GM21576 (cell line): ENCODE measurements around the gene STARD10.
A peak's percentile ranks its signal among the peaks of the same experiment; 100 is the strongest.

Source experiments
- ATAC-seq: cut with Tn5 transposase; IDR thresholded peaks from one replicate; pipeline ENCODE4 v1.9.1; 2021; ENCODE audit warnings: mild to moderate bottlenecking, moderate library complexity; ENCODE audit not compliant: unreplicated experiment

Gene STARD10

DNA sequence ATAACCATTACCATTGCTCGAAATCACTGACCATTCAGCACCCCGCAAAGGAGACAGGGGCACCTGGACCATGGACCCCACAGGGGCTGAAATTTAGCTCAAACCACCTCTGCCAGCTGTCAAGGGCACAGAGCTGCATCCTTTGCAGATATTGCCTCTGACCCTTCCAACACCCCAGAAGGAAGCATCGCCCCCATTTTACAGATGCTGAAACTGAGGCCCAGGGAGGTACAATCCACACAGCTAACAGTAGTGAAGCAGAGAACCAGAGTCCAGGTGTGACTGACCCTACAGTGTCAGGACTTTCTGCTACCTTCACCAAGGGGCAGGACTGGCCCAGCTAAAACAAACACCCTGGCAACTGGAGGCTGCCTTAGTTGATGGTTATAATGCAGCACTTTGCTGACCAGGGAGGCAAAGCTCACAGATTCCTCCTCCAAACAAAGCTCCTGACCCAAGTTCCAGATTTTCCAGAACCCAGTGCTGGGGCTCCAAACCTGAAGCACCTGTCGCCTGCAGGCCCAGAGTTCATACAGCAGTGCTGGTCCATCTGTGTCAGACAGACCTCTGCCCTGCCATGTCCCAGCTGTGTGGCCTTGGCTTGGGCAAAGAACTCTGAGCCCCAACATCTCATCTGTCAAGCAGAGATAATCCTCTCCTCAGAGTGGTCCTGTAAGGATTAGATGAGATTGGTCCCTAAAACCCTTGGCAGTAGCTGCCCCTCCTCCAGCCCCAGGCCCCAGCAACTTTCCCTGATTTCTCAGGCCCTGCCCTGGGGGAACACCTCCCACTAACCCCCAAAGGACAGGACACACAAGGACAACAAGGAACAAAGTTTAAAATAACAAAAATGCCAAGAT is 26.4 kb downstream of the STARD10 start:
- ATAC-seq, result no peak

DNA sequence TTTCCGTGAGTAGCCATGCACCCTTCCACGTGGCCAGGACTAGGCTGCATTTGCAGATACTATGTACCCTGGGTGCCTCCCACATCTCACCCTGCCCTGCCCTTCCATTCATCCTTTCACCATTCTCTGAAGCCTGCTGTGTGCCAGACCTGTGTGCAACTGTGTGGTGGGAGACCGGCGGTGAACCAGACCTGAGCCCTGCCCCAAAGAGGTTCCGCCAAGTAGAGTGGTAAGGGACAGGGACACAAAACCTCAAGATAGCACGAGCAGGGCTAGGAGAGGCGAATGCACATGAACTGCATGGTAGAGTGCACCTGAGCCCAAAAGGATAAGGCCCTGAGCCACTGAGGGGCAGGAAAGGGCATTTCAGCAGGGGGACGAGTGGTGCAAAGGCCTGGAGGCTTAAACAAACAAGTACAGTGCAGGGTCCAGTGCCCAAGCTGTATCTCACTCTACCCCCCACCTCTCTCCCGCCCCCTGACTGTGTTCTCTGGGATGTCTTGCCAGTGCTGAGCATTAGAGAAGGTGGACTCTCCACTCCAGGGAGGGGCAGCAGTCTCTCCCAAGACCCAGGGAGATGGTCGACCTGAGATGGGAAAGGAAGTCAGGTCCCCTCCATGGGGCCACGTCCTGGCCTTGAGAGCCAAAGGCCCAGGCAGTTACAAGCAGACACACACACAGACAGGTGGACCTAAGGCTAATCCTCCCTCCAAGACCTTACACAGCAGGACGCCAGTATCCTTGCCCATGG is 27.5 kb downstream of the STARD10 start:
- no peak for ATAC-seq

DNA sequence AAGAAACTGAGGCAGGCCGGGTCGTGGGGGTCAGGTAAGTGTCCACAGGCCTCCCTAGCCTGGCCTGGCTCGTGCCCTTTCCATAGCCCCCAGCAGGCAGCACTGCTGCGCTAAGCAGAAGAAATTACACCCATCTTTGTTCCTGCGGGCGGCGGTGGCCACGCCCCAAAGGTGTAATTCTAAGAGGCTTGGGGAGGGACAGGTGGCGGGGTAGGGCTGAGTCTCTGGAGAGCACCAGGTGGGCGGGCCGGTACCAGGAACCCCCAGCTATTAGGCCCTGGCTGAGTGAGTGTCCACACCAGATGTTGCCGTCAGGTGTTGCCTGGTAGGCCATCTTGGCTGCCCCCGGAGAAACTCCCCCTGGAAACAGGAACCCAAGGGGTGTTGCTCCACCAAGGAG is 29.3 kb downstream of the STARD10 start:
- no peak for ATAC-seq

GRCh38 chr11:72763823-72764222 is 30.0 kb downstream of the STARD10 start:
- ATAC-seq, result no peak

- no peak for ATAC-seq
Measured at GRCh38 chr11:72762641-72763304, 31.1 kb downstream of the STARD10 start.

- no peak for ATAC-seq
Measured at GRCh38 chr11:72760539-72761405, 33.1 kb downstream of the STARD10 start.

DNA sequence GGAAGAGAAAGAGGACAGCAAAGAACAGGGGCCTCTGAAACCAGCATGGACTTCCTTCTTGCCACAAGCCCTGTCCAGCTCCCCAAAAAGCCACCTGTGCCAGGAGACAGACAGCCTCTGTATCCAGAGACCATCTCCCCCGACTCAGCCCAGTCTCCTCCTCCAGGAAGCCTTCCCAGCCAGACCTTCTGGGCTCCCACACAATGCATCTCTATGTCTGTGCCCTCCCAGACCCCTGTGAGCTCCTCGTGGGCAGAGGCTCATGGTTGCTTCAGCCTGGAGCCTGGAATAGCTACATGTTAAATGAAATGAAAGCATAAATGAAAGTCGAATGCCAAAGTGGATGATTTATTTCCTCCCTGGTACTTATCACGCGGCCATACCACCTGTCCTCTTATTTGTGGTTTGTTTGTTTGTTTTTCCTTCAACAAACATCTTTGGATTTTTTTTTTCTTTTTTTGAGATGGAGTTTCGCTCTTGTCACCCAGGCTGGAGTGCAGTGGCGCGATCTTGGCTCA is 34.3 kb downstream of the STARD10 start:
- ATAC-seq, result no peak

DNA sequence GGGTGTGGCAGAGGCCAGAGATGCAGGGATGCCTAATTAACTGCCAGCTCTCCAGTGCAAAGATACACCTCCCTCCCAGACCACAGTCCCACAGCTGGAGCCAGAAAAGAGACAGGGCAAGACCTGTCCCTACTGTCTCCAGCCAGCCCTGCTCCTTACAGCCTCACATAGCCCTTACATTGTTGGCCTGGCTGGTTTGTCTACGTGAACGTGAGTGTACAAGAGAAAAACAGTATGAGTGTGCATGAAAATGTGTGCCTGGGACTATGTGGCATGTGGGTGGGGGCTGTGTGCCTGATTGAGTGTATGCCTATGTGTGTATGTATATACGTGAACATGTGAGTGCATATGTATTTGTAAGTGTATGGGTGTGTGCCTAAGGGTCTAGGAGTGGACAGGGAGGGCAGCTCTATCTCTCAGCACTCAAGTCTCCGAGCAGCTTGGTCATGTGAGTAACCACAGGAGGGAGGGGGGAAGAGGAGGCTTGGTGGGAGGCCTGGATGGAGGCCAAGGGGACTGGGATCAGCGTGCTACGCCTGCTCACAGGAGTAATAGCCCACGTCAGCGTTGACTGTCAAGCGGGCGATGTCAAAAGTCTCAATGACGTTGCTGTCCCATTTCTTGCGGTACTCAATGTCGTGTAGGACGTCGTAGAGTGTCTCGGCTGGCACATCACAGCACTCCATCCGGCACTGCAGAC is 35.0 kb downstream of the STARD10 start:
- ATAC-seq, result no peak

GRCh38 chr11:72758304-72758689 is 35.5 kb downstream of the STARD10 start:
- ATAC-seq, result no peak

DNA sequence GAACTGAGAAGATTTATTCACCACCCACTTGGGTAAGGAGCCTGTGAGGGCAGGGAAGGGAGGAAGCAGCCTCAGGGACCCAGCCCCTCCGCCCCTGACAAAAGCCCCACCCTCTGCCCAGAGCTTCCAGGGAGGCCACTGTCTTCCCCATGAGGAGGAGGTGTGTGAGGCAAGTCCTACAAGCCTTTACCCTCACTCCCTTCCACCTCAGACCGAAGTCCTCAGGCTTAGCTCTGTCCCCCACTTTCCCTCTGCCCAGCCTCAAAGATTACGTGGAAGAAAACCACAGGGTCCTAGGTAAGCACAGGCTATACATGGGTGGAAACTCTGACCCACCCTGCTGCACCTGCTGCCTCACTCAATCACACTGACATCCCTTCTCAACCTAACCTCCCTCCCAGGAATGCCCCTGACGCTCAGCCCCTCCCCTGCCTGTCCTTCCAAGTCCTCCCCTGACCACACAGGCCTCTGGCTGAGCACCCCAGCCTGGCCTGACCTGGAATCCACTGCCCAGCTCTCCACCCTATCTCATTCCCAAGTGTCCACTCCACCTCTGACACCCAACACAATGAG is 38.0 kb downstream of the STARD10 start:
- ATAC-seq, result no peak

DNA sequence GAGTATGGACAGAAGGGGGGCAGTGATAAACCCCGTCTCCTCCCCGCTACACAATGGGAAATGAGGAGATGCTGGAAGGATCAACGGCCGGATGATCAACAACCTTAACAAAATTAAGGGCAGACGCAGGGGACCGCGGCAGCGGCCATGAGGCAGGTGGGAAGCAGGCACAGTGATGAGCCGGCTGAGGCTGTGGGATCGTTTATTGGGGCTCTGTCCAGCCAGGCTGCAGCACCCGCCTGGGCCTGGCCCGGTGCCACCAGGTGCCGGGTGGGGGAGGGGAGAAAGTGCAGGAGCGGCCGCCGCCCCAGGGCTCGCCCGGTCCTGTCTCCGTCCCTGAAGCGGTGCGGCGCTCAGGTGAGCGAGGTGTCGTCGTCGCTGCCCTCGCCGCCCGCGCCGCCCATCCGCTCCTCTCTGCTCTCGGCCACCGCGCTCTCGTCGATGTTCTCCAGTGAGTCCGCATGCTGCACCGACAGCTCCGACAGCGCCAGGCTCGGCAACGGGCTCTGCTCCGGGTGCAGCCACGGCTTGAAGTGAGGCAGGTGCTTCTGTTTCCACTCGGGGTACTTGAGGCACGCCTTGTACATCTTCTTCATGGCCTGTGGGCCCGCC is 39.2 kb downstream of the STARD10 start:
- ATAC-seq, result no peak

DNA sequence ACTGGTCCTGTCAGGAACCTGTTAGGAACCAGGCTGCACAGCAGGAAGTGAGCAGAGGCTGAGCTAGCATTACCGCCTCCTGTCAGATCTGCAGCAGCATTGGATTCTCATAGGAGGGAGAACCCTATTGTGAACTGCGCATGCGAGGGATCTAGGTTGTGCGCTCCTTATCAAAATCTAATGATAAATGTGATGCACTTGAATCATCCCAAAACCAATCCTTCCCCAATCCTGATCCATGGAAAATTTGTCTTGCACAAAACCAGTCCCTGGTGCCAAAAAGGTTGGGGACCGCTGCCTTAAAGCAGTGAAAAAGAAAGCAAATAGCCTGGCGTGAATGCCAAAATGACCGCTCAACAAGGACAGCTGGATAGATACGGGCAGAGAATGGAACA is 39.7 kb downstream of the STARD10 start:
- no peak for ATAC-seq

DNA sequence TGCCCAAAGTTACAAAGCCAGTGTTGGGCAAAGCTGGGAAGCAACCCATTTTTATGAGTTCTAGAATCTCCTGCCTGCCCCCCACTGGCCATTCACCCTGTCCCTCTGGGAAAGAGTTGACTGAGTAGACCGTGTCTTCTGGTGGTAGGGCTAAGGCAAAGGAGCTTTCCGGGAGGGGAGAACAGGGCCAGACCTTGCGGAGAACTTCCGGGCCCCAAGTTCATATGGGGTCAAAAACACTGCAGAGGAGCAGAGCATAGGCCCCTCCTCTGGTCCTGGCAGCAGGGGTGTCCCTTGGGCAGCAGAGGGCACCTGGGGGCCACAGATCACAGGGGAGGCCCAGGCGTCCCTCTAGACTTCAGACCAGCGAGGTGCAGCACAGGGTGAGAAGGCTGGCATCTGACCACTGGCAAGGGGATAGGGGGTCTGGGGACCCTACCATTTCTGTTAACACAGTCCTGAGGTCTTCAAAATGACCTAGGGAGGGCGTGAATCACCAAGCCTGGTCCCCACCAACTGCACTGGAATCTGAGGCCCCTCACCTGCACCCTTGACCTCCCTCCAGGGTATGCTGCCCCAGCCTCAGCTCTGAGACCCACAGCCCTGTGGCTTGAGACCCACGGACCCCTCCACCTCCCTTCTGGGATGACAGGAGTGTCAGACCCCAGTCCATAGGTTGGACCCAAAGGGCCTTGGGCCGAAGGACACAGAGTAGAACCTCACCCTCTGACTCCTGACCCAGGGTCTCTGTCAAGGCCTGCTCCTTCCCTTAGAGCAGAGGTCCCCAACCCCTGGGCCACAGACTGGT is 40.3 kb downstream of the STARD10 start:
- ATAC-seq, result no peak

GRCh38 chr11:72752088-72752914 is 41.5 kb downstream of the STARD10 start, which contains the start of gene ARAP1:
ARAP1 (minus strand) TSS chr11:72752408; CDS start chr11:72727128, 25,280 bp downstream.
- peak; percentile 58 for ATAC-seq

GRCh38 chr11:72751116-72752087 is 42.4 kb downstream of the STARD10 start:
- ATAC-seq, result no peak

DNA sequence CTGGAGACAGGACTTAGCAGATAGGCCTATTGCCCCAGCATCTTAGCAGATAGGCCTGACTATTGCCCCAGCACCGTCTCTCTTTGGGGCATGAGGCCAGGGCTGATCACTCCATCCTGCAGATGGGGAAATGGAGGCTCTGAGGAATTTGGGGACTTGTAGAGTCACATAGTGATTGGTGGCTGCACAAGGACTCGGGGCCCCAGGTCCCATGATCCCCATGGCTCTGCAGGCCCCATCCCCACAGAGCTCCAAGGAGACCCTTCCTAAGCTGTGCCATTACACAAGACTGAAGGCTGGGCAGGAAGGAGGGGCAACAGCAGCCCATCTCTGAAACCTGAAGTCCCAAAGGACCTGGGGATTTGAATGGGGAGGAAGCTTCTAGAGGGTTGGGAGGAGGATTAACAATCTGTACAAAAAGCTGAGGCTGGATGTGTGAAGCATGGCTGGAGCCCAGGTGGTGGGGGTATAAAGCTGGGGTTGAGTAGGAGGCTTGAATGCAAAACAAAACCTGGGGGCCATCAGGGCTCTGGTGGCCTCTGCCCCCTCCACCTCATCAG is 43.2 kb downstream of the STARD10 start:
- ATAC-seq, result no peak
